8988T (cell line): ENCODE measurements around the gene FAM89A.
A peak's percentile ranks its signal among the peaks of the same experiment; 100 is the strongest.

Experiments used
- DNase-seq: peaks from one replicate; pipeline ENCODE4 v3.0.0; 2011

The FAM89A gene

GRCh38 chr1:231040019-231040799, at the start of gene FAM89A:
Gene FAM89A, minus strand, starts transcription at chr1:231040254. Its CDS starts 43 bp downstream, at chr1:231040211.
- DNase-seq, result peak; percentile 88

DNA sequence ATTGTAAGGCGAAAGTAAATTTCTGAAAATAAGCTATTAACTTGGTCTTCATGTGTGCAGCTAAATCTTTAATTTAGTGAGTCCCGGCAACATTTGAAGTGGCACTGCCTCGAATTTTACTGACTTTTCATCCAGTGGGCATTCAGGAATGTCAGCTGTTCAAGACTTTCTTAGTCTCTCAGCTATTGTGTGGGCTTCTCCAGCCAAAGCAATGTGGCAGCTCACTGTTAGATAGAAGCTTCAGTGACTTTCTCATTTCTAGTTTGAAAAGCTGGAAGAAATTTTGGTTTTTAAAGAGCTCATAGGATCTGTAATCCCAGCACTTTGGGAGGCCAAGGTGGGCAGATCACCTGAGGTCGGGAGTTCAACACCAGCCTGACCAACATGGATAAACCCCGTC, 44.3 kb upstream of the FAM89A start:
- DNase-seq, result no peak

- no peak for DNase-seq
Measured at GRCh38 chr1:231079163-231079562, 39.1 kb upstream of the FAM89A start.

DNA sequence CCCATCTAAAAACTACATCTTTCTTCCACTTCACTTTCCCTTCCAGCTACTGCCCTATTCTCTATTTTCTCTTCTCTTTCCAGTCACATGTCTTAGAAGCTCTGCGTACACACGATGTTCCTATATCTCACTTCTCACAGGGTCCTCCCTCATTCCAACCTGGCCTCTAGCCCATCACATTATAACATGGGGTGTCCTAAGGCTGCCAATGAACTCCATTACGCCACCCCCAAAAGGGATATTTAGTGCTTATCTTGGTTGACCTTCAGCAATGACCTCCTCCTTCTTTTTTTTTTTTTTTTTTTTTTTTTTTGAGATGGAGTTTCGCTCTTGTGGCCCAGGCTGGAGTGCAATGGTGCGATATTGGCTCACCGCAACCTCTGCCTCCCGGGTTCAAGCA, 38.2 kb upstream of the FAM89A start:
- no peak for DNase-seq

DNA sequence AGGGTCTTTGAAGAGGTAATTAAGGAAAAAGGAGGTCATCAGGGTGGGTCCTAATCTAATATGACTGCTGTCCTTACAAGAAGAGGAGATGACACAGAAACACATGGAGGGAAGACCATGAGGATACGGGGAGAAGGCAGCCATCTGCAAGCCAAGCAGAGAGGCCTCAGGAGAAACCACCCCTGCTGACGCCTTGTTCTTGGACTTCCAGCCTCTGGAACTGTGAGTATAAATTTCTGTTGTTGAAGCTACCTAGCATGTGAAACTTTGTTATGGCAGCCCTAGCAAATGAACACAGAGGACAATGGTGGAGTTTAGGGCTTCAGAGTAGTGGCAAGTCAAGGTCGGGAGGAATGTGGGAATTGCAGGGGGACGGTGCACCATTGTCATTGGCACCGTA, 36.7 kb upstream of the FAM89A start:
- no peak for DNase-seq

GRCh38 chr1:231075497-231075896, 35.4 kb upstream of the FAM89A start:
- no peak for DNase-seq

DNA sequence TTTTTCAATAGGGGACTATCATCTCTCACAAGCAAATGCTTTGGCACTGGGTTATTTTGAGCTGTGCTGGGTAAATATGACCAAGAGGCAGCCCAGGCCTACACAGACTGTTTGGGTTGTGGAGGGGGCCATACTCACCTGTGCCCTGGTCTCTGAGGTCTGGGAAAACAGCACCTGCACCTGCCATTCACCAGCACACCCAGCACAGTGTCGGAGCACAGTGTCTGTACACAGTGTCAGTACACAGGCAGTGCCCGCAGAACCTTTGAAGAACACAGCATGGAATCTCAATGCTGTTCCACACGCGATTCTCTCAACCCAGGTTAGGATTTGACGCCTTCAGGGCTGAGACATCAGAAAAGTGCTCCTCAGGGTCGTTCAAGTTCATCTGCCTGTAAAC, 35.0 kb upstream of the FAM89A start:
- DNase-seq, result no peak

- DNase-seq, result no peak
Measured at GRCh38 chr1:231074046-231074445, 34.0 kb upstream of the FAM89A start.

DNA sequence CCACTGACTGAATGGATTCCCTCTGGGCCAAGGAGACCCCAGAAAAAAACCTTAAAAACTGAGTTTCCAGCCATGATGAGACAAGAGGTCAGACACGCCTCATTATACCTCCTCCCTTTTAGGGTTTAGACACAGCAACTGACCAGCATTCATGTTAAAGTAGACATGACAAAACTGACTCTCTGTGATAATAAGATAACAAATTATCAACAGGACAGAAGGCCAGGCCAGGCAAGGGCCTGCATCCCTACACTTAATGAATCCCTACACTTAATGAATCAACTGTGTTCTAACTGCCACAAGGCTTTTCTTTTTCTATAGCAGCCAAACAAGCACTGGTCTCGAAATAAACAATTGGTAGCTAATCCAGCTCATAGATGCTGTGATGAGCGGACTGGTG, 33.3 kb upstream of the FAM89A start:
- DNase-seq, result no peak

- no peak for DNase-seq
Measured at GRCh38 chr1:231072502-231073094, 32.5 kb upstream of the FAM89A start.

- DNase-seq, result no peak
Measured at GRCh38 chr1:231072041-231072440, 32.0 kb upstream of the FAM89A start.

DNA sequence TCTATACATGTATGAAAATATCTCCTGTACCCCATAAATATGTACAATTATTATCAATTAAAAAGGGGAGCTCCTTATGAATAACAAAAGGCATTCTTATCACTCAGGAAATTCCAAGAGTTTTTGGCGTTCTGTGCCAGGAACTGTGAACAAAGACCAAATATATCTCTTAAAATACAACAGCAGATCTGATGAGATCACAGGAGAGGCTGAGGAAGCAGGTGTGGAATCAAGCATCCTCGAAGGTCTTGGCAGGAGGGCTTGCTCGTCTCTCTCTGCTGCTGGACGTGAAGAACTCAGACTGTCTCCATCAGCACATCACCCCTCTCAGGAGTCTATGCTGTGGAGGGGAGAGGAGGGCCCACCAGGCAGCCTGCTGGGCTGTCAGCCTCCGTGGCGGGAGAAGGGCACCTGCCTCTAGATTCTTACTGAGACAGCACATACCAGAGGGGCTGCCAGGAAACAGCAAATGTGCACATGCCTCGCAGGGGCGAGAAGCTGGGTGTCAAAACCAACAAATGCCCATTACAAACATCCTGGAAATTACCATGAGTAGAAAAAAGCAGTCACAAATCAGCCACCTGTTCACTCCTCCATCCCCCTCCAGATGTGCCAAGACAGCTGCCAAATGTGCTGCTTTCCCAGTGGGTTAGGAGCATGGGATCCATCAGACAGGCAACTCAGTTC, 30.8 kb upstream of the FAM89A start:
- no peak for DNase-seq

DNA sequence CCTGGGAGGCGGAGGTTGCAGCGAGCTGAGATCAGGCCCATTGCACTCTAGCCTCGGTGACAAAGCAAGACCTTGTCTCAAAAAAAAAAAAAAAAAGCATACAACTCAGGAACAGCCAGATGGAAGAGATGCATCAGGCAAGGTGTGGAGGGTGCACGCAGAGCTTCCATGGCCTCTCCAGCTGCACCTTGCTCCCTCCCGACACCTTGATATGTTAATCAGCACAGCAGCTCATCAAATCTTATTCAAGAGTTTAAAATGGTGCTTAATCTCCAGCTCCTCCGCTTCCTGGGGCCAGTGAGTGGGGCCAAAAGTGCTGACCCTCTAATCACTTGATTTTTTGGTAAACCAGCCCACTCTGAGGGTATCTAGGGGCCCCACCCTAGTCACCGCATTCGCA, 29.3 kb upstream of the FAM89A start:
- DNase-seq, result no peak

DNA sequence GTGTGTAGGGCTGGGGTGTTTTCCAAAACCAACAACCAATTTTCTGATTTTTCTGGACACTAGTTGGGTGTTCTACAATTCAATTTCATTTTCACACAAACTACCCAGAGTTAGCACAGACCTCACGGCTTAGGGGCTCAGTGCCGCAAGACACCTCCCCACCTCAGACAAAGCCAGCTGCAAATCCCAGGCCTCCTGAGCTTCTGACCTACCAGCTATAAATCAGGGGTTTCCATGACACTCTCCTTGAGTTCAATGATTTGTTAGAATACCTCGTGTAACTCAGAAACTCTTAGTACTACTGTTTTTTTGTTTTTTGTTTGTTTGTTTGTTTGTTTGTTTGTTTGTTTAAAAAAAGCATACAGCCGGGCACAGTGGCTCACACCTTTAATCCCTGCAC, 28.7 kb upstream of the FAM89A start:
- no peak for DNase-seq

DNA sequence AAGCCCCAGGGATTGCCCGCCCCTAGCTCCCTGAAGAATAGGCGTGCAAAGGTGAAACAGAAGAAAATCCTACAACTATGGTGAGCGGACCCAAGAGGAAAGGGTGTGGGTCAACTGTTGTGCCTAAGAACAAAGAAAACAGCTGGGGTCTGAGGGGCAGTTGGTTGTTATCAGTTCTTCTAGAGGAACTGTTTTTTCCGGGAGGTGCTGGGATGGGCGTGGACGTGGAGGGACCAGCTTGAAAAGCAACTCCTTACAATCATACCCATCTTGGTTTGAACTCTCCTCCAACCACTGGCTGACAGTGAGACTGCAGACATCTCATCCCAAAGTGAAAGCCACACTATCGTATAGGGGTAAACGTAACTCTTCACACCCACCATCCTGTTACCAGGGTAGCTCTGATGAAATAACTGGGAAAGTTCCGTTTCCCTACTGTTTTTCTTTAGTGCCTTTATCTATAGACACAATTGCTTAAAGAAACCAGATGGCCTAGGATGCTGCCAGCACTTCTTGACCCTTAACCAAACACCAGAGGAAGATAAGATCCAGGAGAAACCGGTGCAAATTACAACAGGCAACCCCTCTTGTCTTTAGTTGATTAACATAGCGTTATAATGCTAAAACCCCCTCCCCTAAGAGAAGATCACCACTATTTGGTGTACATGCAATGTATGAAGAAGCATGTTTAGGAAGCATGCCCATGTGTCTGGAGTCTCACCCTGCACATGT, 25.6 kb upstream of the FAM89A start:
- no peak for DNase-seq

GRCh38 chr1:231064418-231064817, 24.4 kb upstream of the FAM89A start:
- no peak for DNase-seq

- no peak for DNase-seq
Measured at GRCh38 chr1:231063331-231063730, 23.3 kb upstream of the FAM89A start.

DNA sequence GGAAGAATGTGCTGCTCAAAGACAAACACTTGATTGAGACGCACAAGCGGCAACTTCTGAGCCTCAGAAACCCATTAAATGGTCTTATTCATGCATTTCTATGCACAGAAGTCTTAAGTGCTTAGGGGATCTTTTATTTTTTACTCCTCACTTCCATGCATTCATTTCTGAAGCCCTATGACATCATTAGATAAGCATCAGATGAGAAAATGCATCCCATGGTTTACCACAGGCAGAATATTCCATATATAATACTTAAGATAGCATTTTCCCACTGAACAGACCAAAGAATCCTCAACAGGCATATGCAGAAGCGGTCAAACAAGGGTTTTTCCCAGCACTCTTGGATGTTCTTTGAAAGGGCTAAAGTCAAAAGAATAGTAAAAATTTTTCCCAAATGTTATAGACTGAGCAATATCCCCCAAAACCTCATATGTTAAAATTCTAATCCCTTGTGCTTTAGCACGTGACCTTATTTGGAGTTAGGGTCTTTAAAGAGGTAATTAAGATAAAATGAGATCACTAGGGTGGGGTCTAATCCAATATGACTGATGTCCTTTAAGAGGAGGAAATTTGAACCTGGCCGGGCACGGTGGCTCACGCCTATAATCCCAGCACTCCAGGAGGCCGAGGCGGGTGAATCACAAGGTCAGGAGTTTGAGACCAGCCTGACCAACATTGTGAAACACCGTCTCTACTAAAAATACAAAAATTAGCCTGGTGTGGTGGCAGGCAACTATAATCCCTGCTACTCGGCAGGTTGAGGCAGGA, 22.6 kb upstream of the FAM89A start:
- DNase-seq, result no peak

DNA sequence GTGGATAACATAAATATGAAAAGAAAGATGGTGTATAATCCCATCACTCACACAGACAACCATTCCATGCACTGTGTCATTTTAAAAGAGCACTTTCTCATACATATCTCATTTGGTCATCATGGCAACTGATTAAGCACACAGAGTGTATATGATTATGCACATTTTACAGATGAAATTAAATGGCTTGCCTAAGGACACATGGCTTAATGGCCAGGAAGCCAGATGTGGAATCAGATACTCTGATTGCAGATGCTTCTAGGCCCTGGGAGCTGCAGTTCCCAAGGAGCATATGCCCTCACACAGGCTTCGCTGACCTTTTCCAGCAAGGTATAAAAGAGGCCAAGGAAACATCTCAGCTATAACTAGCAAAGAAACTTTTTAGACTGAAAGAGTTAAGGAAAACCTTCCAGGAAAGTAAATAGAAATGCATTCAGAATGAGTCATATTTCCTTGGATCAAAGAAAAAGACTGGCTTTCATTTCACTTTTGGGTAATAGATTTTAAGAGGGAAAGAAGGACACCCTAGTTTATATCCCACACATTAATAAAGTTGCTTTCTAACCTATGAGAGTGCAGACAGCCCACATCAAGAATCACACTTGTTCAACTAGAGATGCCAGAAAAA, 19.6 kb upstream of the FAM89A start:
- no peak for DNase-seq

DNA sequence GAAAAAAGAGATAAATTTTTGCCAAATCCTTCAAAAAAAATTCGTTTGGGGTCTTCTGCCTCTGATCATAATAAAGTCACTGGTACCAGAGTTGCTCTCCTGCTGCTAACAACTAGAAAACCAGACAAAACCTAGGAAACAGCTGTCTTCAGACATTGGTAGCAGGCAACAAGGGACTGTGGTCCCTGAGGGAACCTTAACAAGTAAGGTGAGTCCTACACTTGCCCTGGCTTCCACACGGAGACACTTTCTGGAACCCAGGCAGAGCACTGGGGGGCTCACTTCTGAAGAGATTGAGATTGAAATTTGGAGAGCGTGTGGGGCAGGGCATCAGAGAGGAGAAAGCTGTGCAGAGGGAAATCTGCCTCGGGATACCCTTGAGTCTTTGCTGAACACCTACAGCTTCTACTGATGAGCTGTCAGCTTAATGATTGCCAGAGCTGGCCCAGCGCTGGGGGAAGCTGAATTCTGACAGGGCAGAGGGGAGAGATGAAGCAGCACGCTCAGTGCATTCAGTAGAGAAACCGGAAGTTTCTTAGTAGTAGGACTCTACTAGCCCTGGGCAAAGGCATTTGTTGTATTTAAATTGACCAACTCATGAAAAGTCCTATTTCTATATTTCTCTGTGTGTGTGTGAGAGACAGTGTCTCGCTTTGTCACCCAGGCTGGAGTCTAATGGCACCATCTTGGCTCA, 18.5 kb upstream of the FAM89A start:
- no peak for DNase-seq

- no peak for DNase-seq
Measured at GRCh38 chr1:231057410-231057809, 17.4 kb upstream of the FAM89A start.

- DNase-seq, result no peak
Measured at GRCh38 chr1:231055271-231055670, 15.2 kb upstream of the FAM89A start.
